GM21786 (cell line): ENCODE data around the gene EID3.
"Not testable (repeated sequence)": the region's sequence is repeated elsewhere in the genome, so short reads cannot be mapped to it uniquely, and the experiment has no call there.

Experiments
- ATAC-seq: cut with Tn5 transposase; IDR thresholded peaks from one replicate; pipeline ENCODE4 v1.9.1; 2021; ENCODE audit not compliant: unreplicated experiment

The EID3 gene

GRCh38 chr12:104303538-104304151 is at the start of gene EID3:
Gene EID3, plus strand, starts transcription at chr12:104303739. Its CDS starts 196 bp downstream, at chr12:104303935.
- ATAC-seq: peak; percentile 83

GRCh38 chr12:104257913-104258472 is 45.5 kb upstream of the EID3 start:
- no peak for ATAC-seq

GRCh38 chr12:104258476-104259067 is 45.0 kb upstream of the EID3 start:
- ATAC-seq: no peak

GRCh38 chr12:104263026-104263425 is 40.5 kb upstream of the EID3 start:
- no peak for ATAC-seq

GRCh38 chr12:104263580-104264358 is 39.8 kb upstream of the EID3 start:
- no peak for ATAC-seq

- not testable (repeated sequence) for ATAC-seq
These were observed 38.1 kb upstream of the EID3 start for GRCh38 chr12:104265436-104265835.

- ATAC-seq: no peak
These were observed 30.6 kb upstream of the EID3 start for GRCh38 chr12:104272938-104273337.

GRCh38 chr12:104273503-104273902 is 30.0 kb upstream of the EID3 start:
- no peak for ATAC-seq

GRCh38 chr12:104274811-104275210 is 28.7 kb upstream of the EID3 start:
- no peak for ATAC-seq

GRCh38 chr12:104275689-104276088 is 27.9 kb upstream of the EID3 start:
- no peak for ATAC-seq

- peak; percentile 77 for ATAC-seq
These were observed 27.0 kb upstream of the EID3 start for GRCh38 chr12:104276273-104277131.

GRCh38 chr12:104279164-104279563 is 24.4 kb upstream of the EID3 start:
- ATAC-seq: no peak

- no peak for ATAC-seq
These were observed 23.4 kb upstream of the EID3 start for GRCh38 chr12:104280111-104280510.

GRCh38 chr12:104280717-104281458 is 22.7 kb upstream of the EID3 start:
- ATAC-seq: no peak

GRCh38 chr12:104281636-104282035 is 21.9 kb upstream of the EID3 start:
- ATAC-seq: no peak

GRCh38 chr12:104282109-104282508 is 21.4 kb upstream of the EID3 start:
- ATAC-seq: no peak

GRCh38 chr12:104285740-104286515 is 17.6 kb upstream of the EID3 start:
- no peak for ATAC-seq

GRCh38 chr12:104286516-104287482 is 16.7 kb upstream of the EID3 start:
- ATAC-seq: peak; percentile 84
